Heart left ventricle (tissue), 16 donors: ENCODE results near the gene TNS4. TPM values are rescaled to one million over a fixed set of nuclear protein-coding genes. Genes with fewer than 3 reads are reported as not detected.

Experiments used
- ATAC-seq, 4 donors: fragments of 200-7000 bp; cut with Tn5 transposase; one replicate each; pipeline ENCODE4 v1.9.1; 2020 to 2022; ENCODE audit warnings: moderate library complexity in 4 of 4, mild to moderate bottlenecking in 3 of 4, moderate number of reproducible peaks in 1 of 4
- DNase-seq, 5 donors: peaks; one replicate each; pipeline ENCODE4 v3.0.0-alpha.2; 2020
- H3K27ac ChIP-seq, 12 donors: fragments of 200-600 bp; sonication (generic) in 4 of 12; one replicate each; pipeline versions ENCODE4 v1.5.0 to v1.8.0; 2016 to 2022; ENCODE audit warnings: mild to moderate bottlenecking in 2 of 12
- H3K27me3 ChIP-seq, 9 donors: fragments of 200-600 bp; sonication (generic) in 2 of 9; one replicate each; pipeline versions ENCODE4 v1.5.1 to v1.8.0; 2016 to 2022; ENCODE audit warnings: mild to moderate bottlenecking in 3 of 9
- H3K36me3 ChIP-seq, 9 donors: fragments of 200-600 bp; sonication (generic) in 2 of 9; one replicate each; pipeline versions ENCODE4 v1.5.0 to v1.8.0; 2018 to 2022; ENCODE audit warnings: mild to moderate bottlenecking in 2 of 9
- H3K4me1 ChIP-seq, 12 donors: fragments of 200-600 bp; sonication (generic) in 4 of 12; one replicate each; pipeline versions ENCODE4 v1.5.0 to v1.8.0; 2016 to 2022; ENCODE audit warnings: mild to moderate bottlenecking in 3 of 12
- H3K4me3 ChIP-seq, 12 donors: fragments of 200-600 bp; sonication (generic) in 4 of 12; one replicate each; pipeline versions ENCODE4 v1.5.0 to v1.8.0; 2017 to 2022; ENCODE audit warnings: mild to moderate bottlenecking in 9 of 12, moderate library complexity in 4 of 12
- H3K9me3 ChIP-seq, 12 donors: fragments of 200-600 bp; sonication (generic) in 4 of 12; one replicate each; pipeline versions ENCODE4 v1.5.0 to v1.8.0; 2016 to 2022; ENCODE audit warnings: mild to moderate bottlenecking in 1 of 12
- POLR2A ChIP-seq, 2 donors: fragments of 450-650 bp; IDR thresholded peaks; one replicate each; pipeline ENCODE4 v1.6.1; 2017; ENCODE audit warnings: antibody characterized with exemption in 2 of 2, mild to moderate bottlenecking in 2 of 2, moderate library complexity in 2 of 2
- WGBS, 4 donors: extraction: QIAGEN DNeasy Blood & Tissue Kit in 2 of 4; methylation state at CpG; one replicate each; pipeline versions ENCODE4 v1.1.5 to v1.1.7; 2013 to 2018; 5-methylcytosine and 5-hydroxymethylcytosine counted together
- intact Hi-C, 10 donors: fragments of 100-400 bp; cut with DNase I; formaldehyde crosslinking; loops; one replicate each; pipeline versions ENCODE4 v1.11.1 to v1.14.2; 2022
- polyA plus RNA-seq, 2 donors: library from polyadenylated mRNA; stranded (reverse); fragments of 200-250 nt; gene quantifications; one replicate each; pipeline ENCODE4 v1.2.3, GENCODE V29; 2013
- total RNA-seq, 9 donors: library from RNA; depleted of rRNA in 2 of 9; stranded (reverse); fragments of >200 nt in 2 of 9; fragmentation: NEBNext Ultra II Directional in 3 of 9; extraction: Animal tissue kit (Norgen Biotek cat#: 25700) in 3 of 9; gene quantifications; one replicate each; pipeline versions ENCODE4 v1.1.0 to v1.2.4, GENCODE V29; 2016 to 2023
- TF ChIP-seq, protein P1 (sequence below), 12 donors: fragments of 200-600 bp; sonication (generic) in 4 of 12; IDR thresholded peaks; one replicate each; pipeline versions ENCODE4 v1.5.0 to v1.8.0; 2018 to 2022; ENCODE audit warnings: antibody characterized with exemption in 12 of 12, mild to moderate bottlenecking in 5 of 12
- donor health status: ischemic (EF 13 %, LVEDD 7.1; RV severe dilation, severe dysfunction).
- donor health status: healthy with polysubstance abuse.
- donor health status: DM: no; HTN: yes; CAD: no.
- donor health status: DM: no; HTN: no; CAD: no.
- donor health status: ischemic (EF 25% LVEDD 6.9; RV normal size, moderate dysfunction).
- donor health status: ischemic (EF 25% LVEDD 5.7; RV mildly dilated, moderate dysfunction).
- donor health status: healthy.
- donor health status: DM: yes; HTN: yes; CAD: no.
- donor health status: ischemic (EF 35%, LVEDD 5.7; RV mildly dilated, moderate dysfunction).
- donor health status: nonischemic (EF 11% LVEDD 7.7; RV severe dilation, severe dysfunction).
- donor health status: DM: yes; HTN: yes; CAD: no.
- donor health status: PGD.
- donor health status: ischemic (EF 29% LVEDD 5.4; RV normal size, mild dysfunction).
- donor health status: nonischemic (EF 23%, LVEDD 6.1; RV moderate dilation, normal function).

TNS4 gene
- total and polyA plus RNA-seq, 11 donors: 0.16 to 0.91 TPM; not detected in 9

DNA sequence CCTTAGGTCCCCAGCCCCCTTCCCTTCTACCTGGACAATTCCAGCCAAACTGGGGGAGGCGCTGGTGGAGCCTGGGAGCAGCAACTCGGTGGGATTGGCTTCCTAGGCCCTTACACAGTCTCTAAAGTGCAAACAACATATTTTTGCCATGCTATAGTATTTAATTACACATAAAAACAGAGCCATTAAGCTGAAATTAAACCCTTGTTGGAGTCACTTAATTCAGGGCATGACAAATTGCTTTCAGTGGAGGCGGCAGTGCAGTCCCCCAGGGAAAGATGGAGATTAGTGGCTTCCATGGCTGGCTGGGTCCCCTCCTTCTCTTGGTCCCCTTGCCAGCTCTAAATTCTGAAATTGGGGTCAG is 40.8 kb downstream of the TNS4 start:
- H3K36me3 ChIP-seq: peaks cover 0 to 34% (median 23%) of the 10 kb centered on the region in 9 donors
- H3K4me1 ChIP-seq: peaks cover 6 to 78% (median 48%) of the 10 kb centered on the region in 12 donors
- no peaks in the 10 kb centered on the region for H3K9me3 ChIP-seq
- 73 to 84% (median 82%) methylated on average over 3 of the region's 3 CpGs for WGBS, 4 donors
- no peaks in the 10 kb centered on the region for H3K27me3 ChIP-seq
- no peak for DNase-seq
- no peak for ATAC-seq
- TF ChIP-seq, protein P1, sequence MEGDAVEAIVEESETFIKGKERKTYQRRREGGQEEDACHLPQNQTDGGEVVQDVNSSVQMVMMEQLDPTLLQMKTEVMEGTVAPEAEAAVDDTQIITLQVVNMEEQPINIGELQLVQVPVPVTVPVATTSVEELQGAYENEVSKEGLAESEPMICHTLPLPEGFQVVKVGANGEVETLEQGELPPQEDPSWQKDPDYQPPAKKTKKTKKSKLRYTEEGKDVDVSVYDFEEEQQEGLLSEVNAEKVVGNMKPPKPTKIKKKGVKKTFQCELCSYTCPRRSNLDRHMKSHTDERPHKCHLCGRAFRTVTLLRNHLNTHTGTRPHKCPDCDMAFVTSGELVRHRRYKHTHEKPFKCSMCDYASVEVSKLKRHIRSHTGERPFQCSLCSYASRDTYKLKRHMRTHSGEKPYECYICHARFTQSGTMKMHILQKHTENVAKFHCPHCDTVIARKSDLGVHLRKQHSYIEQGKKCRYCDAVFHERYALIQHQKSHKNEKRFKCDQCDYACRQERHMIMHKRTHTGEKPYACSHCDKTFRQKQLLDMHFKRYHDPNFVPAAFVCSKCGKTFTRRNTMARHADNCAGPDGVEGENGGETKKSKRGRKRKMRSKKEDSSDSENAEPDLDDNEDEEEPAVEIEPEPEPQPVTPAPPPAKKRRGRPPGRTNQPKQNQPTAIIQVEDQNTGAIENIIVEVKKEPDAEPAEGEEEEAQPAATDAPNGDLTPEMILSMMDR (IDR thresholded peaks at IDR 0.05): no peak
- no peak for TF ChIP-seq POLR2A (IDR thresholded peaks at IDR 0.05)
- intact Hi-C loops: no loop called here
- H3K4me3 ChIP-seq: no peak overlapping the region
- peak overlapping the region in 5 of 12 donors; percentile 2 to 78 (median 60) for H3K27ac ChIP-seq

DNA sequence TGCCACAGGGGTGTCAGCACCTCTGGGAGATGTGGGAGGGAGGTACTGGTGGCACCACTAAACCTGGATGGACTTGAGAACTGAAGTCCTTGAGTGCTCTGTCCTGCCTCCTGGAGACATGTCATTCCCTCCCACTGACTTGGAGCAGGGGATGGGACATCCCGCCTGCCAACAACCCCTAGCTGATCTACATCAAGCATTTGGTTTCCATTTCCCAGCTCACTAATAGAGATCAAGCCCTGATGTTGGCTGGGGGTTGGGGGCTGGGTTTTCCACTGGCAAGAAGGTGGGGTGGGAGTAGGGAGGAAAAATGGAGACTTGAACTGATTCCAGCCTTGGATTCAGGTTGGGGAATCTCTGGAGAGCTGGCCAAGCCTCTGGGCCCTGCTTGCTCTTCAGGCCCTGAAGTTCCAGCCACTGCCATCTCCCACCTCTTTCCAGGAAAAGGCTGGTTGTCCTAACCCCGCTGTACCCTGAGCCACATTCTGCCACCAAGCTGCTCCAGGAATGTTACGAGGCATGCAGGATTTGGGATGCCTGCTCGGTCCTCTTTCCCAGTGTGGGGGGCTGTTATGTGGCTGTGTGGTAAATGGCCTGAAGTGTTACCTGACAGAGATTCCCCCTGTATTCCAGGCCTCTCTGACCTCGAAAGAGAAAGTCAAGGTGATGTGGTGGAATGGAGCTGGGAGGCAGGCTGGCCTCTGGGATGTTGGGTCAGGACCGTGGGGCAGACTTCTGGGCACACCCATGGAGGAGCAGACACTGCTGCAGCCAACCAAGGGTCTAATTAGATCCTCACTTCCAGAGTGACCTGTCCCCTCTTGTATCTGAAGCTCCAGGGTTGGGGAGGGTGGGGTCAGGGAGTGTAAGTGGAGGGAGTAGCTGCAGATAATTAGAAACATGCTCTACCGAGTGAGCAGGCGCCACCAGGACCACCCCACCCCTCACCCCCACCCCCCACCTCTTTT is 41.5 kb downstream of the TNS4 start:
- Histone ChIP-seq H3K9me3 (no peaks in the 10 kb centered on the region), H3K36me3 (peaks cover 0 to 40% (median 28%) of the 10 kb centered on the region in 9 donors), H3K4me1 (peaks cover 6 to 80% (median 48%) of the 10 kb centered on the region in 12 donors), H3K4me3 (no peak overlapping the region), H3K27me3 (no peaks in the 10 kb centered on the region), H3K27ac (peak overlapping the region in 3 of 12 donors; percentile 18 to 78 (median 27))
- 72 to 88% (median 80%) methylated on average over 8 of the region's 8 CpGs for WGBS, 4 donors
- TF ChIP-seq, protein P1 (IDR thresholded peaks at IDR 0.05): no peak
- no peak for TF ChIP-seq POLR2A (IDR thresholded peaks at IDR 0.05)
- DNase-seq (peak in 1 of 5 donors; percentile 39), ATAC-seq (no peak)
- intact Hi-C loops: no loop called here

DNA sequence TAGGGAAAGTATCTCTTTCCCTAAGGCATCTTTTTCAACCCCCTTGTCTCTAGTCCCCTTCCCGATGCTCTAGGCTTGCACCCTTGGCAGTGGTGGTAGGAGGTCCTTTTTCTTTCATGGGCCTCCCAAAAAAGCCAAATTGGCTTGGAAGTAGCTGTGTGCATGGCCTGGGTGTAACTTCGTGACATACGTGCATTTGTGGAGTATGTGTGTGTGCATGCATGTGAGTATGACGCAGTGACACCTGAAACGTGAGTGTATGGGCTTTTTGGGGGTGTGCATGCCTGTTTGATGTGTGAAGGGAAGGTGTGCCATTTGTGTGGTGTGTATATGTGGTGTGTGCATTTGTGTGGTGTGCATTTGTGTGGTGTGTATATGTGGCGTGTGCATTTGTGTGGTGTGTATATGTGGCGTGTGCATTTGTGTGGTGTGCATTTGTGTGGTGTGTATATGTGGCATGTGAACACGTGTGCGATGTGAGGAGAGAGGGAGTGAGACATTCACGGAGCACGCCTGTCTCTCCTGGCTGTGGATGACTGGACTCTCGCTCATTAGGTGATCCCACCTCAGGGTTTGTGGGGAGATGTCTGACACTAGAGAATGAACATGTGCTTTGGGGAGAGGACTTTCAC is 42.5 kb downstream of the TNS4 start:
- WGBS, 4 donors: 80 to 83% (median 81%) methylated on average over 12 of the region's 12 CpGs
- peaks cover 0 to 50% (median 37%) of the 10 kb centered on the region in 9 donors for H3K36me3 ChIP-seq
- ATAC-seq (no peak), DNase-seq (no peak)
- TF ChIP-seq POLR2A (IDR thresholded peaks at IDR 0.05): no peak
- TF ChIP-seq, protein P1 (IDR thresholded peaks at IDR 0.05): no peak
- no peaks in the 10 kb centered on the region for H3K9me3 ChIP-seq
- H3K4me3 ChIP-seq: no peak overlapping the region
- no peaks in the 10 kb centered on the region for H3K27me3 ChIP-seq
- intact Hi-C loops: no loop called here
- peaks cover 6 to 80% (median 48%) of the 10 kb centered on the region in 12 donors for H3K4me1 ChIP-seq
- peak overlapping the region in 3 of 12 donors; percentile 20 to 97 (median 27) for H3K27ac ChIP-seq
